Muscle of arm (tissue), 14 donors: Measurements from ENCODE around the gene DMTF1. TPM values are rescaled to one million over a fixed set of nuclear protein-coding genes. Genes with fewer than 3 reads are reported as not detected.
"Not testable (repeated sequence)": the region's sequence is repeated elsewhere in the genome, so short reads cannot be mapped to it uniquely, and the experiment has no call there.

ENCODE experiments used
- DNase-seq: peaks from one replicate; pipeline ENCODE4 v3.0.0-alpha.2; 2013
- long read RNA-seq, 11 donors: transcript quantifications; one replicate each; lab custom pipeline, GENCODE V29; 2026
- polyA plus RNA-seq, 12 donors: library from polyadenylated mRNA; unstranded; fragments of 120-200 nt; gene quantifications; one replicate each; pipeline ENCODE4 v1.2.1, GENCODE V29; 2013; ENCODE audit not compliant: insufficient read length in 12 of 12

DMTF1 gene
- 100 to 1,000 TPM in 7 of 12 donors, 10 to 100 TPM in 4, not detected in 1; 55.2 to 193 (median 112) TPM for polyA plus RNA-seq
- long read RNA-seq, donor 1, transcript DMTF1-229 (1 exons, 2,370 nt) = major isoform, 135 of 216 reads
- long read RNA-seq, donor 1, partial matches to known transcripts = 76 of 216 reads
- long read RNA-seq, donor 1, other reads (novel, unspliced or antisense) = 0 of 216 reads
- long read RNA-seq, donor 2, transcript DMTF1-229 (1 exons, 2,370 nt) = major isoform, 29 of 32 reads
- long read RNA-seq, donor 2, partial matches to known transcripts = 0 of 32 reads
- long read RNA-seq, donor 2, other reads (novel, unspliced or antisense) = 0 of 32 reads
- long read RNA-seq, donor 3, transcript DMTF1-229 (1 exons, 2,370 nt) = major isoform, 34 of 38 reads
- long read RNA-seq, donor 3, partial matches to known transcripts = 0 of 38 reads
- long read RNA-seq, donor 3, other reads (novel, unspliced or antisense) = 0 of 38 reads
- long read RNA-seq, donor 4, transcript DMTF1-229 (1 exons, 2,370 nt) = major isoform, 21 of 21 reads
- long read RNA-seq, donor 4, partial matches to known transcripts = 0 of 21 reads
- long read RNA-seq, donor 4, other reads (novel, unspliced or antisense) = 0 of 21 reads
- long read RNA-seq, donor 5, transcript DMTF1-229 (1 exons, 2,370 nt) = major isoform, 61 of 101 reads
- long read RNA-seq, donor 5, partial matches to known transcripts = 31 of 101 reads
- long read RNA-seq, donor 5, other reads (novel, unspliced or antisense) = 5 of 101 reads
- long read RNA-seq, donor 6, transcript DMTF1-229 (1 exons, 2,370 nt) = major isoform, 30 of 43 reads
- long read RNA-seq, donor 6, partial matches to known transcripts = 0 of 43 reads
- long read RNA-seq, donor 6, other reads (novel, unspliced or antisense) = 12 of 43 reads
- long read RNA-seq, donor 7, transcript DMTF1-229 (1 exons, 2,370 nt) = major isoform, 23 of 25 reads
- long read RNA-seq, donor 7, partial matches to known transcripts = 0 of 25 reads
- long read RNA-seq, donor 7, other reads (novel, unspliced or antisense) = 0 of 25 reads
- long read RNA-seq, donor 8, transcript DMTF1-229 (1 exons, 2,370 nt) = major isoform, 40 of 46 reads
- long read RNA-seq, donor 8, partial matches to known transcripts = 0 of 46 reads
- long read RNA-seq, donor 8, other reads (novel, unspliced or antisense) = 0 of 46 reads
- long read RNA-seq, donor 9, transcript DMTF1-229 (1 exons, 2,370 nt) = major isoform, 25 of 27 reads
- long read RNA-seq, donor 9, partial matches to known transcripts = 0 of 27 reads
- long read RNA-seq, donor 9, other reads (novel, unspliced or antisense) = 0 of 27 reads
- long read RNA-seq, donor 10, transcript DMTF1-229 (1 exons, 2,370 nt) = major isoform, 41 of 46 reads
- long read RNA-seq, donor 10, partial matches to known transcripts = 0 of 46 reads
- long read RNA-seq, donor 10, other reads (novel, unspliced or antisense) = 0 of 46 reads
- long read RNA-seq, donor 11, transcript DMTF1-229 (1 exons, 2,370 nt) = major isoform, 42 of 46 reads
- long read RNA-seq, donor 11, partial matches to known transcripts = 0 of 46 reads
- long read RNA-seq, donor 11, other reads (novel, unspliced or antisense) = 0 of 46 reads

- DNase-seq = peak; percentile 95
Measured at GRCh38 chr7:87152112-87152896, at the start of gene DMTF1. Gene DMTF1 (plus strand): TSS chr7:87152453. CDS start chr7:87164942, 12,489 bp downstream.

GRCh38 chr7:87105401-87105800, 46.9 kb upstream of the DMTF1 start:
- no peak for DNase-seq

GRCh38 chr7:87106974-87107612, 45.2 kb upstream of the DMTF1 start:
- DNase-seq = no peak

- DNase-seq = no peak
Measured at GRCh38 chr7:87107949-87108776, 44.1 kb upstream of the DMTF1 start.

GRCh38 chr7:87110778-87111177, 41.5 kb upstream of the DMTF1 start:
- no peak for DNase-seq

- no peak for DNase-seq
Measured at GRCh38 chr7:87111877-87112276, 40.4 kb upstream of the DMTF1 start.

GRCh38 chr7:87113077-87113476, 39.2 kb upstream of the DMTF1 start:
- DNase-seq = no peak

- not testable (repeated sequence) for DNase-seq
Measured at GRCh38 chr7:87113904-87114303, 38.3 kb upstream of the DMTF1 start.

GRCh38 chr7:87115772-87116171, 36.5 kb upstream of the DMTF1 start:
- not testable (repeated sequence) for DNase-seq

- no peak for DNase-seq
Measured at GRCh38 chr7:87116315-87116714, 35.9 kb upstream of the DMTF1 start.

GRCh38 chr7:87119581-87119980, 32.7 kb upstream of the DMTF1 start:
- DNase-seq = peak; percentile 6

- DNase-seq = no peak
Measured at GRCh38 chr7:87123105-87123504, 29.1 kb upstream of the DMTF1 start.

- no peak for DNase-seq
Measured at GRCh38 chr7:87127019-87127418, 25.2 kb upstream of the DMTF1 start.

GRCh38 chr7:87128861-87129267, 23.4 kb upstream of the DMTF1 start:
- no peak for DNase-seq

- DNase-seq = no peak
Measured at GRCh38 chr7:87129332-87129731, 22.9 kb upstream of the DMTF1 start.

GRCh38 chr7:87129848-87130247, 22.4 kb upstream of the DMTF1 start:
- DNase-seq = no peak

- no peak for DNase-seq
Measured at GRCh38 chr7:87131771-87132170, 20.5 kb upstream of the DMTF1 start.

- DNase-seq = no peak
Measured at GRCh38 chr7:87137271-87137670, 15.0 kb upstream of the DMTF1 start.

GRCh38 chr7:87139514-87139913, 12.7 kb upstream of the DMTF1 start:
- no peak for DNase-seq
